GM23248 (cell line): Measurements from ENCODE around the gene SLC25A21. TPM values are rescaled to one million over a fixed set of nuclear protein-coding genes. Genes with fewer than 3 reads are reported as not detected.

ENCODE experiments used
- DNase-seq: peaks from one replicate; pipeline ENCODE4 v3.0.0-alpha.2; 2015
- H2AFZ ChIP-seq: fragments of 200-600 bp; sonication (generic); 2 replicates; pipeline ENCODE4 v1.6.1; 2016; ENCODE audit warnings: antibody characterized with exemption
- H3F3A ChIP-seq: fragments of 200-600 bp; sonication (generic); 2 replicates; pipeline ENCODE4 v1.6.1; 2016; ENCODE audit warnings: mild to moderate bottlenecking, antibody characterized with exemption, mixed run types; ENCODE audit not compliant: insufficient read depth
- H3K27ac ChIP-seq: fragments of 200-600 bp; sonication (generic); 2 replicates; pipeline ENCODE4 v1.5.1; 2016; ENCODE audit warnings: mild to moderate bottlenecking
- H3K27me3 ChIP-seq: fragments of 200-600 bp; sonication (generic); replicated peaks from 2 replicates; pipeline ENCODE4 v1.6.1; 2016; ENCODE audit warnings: mild to moderate bottlenecking; ENCODE audit not compliant: insufficient read depth
- H3K36me3 ChIP-seq: fragments of 200-600 bp; sonication (generic); 2 replicates; pipeline ENCODE4 v1.6.1; 2016; ENCODE audit warnings: low read depth, mild to moderate bottlenecking
- H3K4me1 ChIP-seq: fragments of 200-600 bp; sonication (generic); 2 replicates; pipeline ENCODE4 v1.6.1; 2016; ENCODE audit warnings: mild to moderate bottlenecking; ENCODE audit not compliant: insufficient read depth
- H3K4me2 ChIP-seq: fragments of 200-600 bp; sonication (generic); one replicate; pipeline ENCODE4 v1.6.1; 2016; ENCODE audit warnings: mild to moderate bottlenecking; ENCODE audit not compliant: unreplicated experiment
- H3K4me3 ChIP-seq: fragments of 200-600 bp; sonication (generic); 2 replicates; pipeline ENCODE4 v1.5.1; 2016; ENCODE audit warnings: mild to moderate bottlenecking
- H3K79me2 ChIP-seq: fragments of 200-600 bp; sonication (generic); 2 replicates; pipeline ENCODE4 v1.6.1; 2016; ENCODE audit warnings: mild to moderate bottlenecking; ENCODE audit not compliant: insufficient read depth
- H3K9ac ChIP-seq: fragments of 200-600 bp; sonication (generic); 2 replicates; pipeline ENCODE4 v1.6.1; 2016; ENCODE audit warnings: mild to moderate bottlenecking
- H3K9me2 ChIP-seq: fragments of 200-600 bp; sonication (generic); 2 replicates; pipeline ENCODE4 v1.6.1; 2016; ENCODE audit warnings: mixed run types, mild to moderate bottlenecking, moderate library complexity; ENCODE audit not compliant: insufficient read depth
- H3K9me3 ChIP-seq: fragments of 200-600 bp; sonication (generic); one replicate; pipeline ENCODE4 v1.6.1; 2017; ENCODE audit warnings: low read depth
- H4K20me1 ChIP-seq: fragments of 200-600 bp; sonication (generic); 2 replicates; pipeline ENCODE4 v1.6.0; 2016; ENCODE audit not compliant: insufficient read depth
- EZH2 ChIP-seq: fragments of 200-600 bp; sonication (generic); IDR thresholded peaks from 2 replicates; pipeline ENCODE4 v1.6.1; 2018; ENCODE audit warnings: antibody characterized with exemption, mild to moderate bottlenecking; ENCODE audit not compliant: insufficient read depth, poor library complexity, severe bottlenecking
- EZH2phosphoT487 ChIP-seq: fragments of 200-600 bp; sonication (generic); IDR thresholded peaks from 2 replicates; pipeline ENCODE4 v1.6.1; 2018; ENCODE audit warnings: antibody characterized with exemption, moderate library complexity, mild to moderate bottlenecking, low read depth; ENCODE audit not compliant: insufficient read depth
- WGBS, 2 experiments: methylation state at CpG; one replicate each; pipeline ENCODE4 v1.1.6; 2015 to 2017; ENCODE audit warnings: low lambda C conversion rate in 2 of 2, low coverage in 1 of 2; ENCODE audit errors: missing lambda C conversion rate in 2 of 2; 5-methylcytosine and 5-hydroxymethylcytosine counted together
- in situ Hi-C: fragments of 300-500 bp; cut with MboI; formaldehyde crosslinking; loops from 2 replicates; pipeline ENCODE4 v1.15.0; 2020
- polyA plus RNA-seq: library from polyadenylated mRNA; unstranded; fragments of >200 nt; fragmentation: Nextera tagmentation; extraction: Ambion mirVana; gene quantifications from 2 replicates; pipeline ENCODE4 v1.2.1, GENCODE V29; 2016
- total RNA-seq: library from RNA; depleted of rRNA; stranded (reverse); fragments of >200 nt; shearing (Covaris generic); gene quantifications from 2 replicates; pipeline ENCODE4 v1.2.3, GENCODE V29; 2014

SLC25A21 gene
- total and polyA plus RNA-seq, 2 experiments from 2014 or later: 0.26 TPM; not detected in 1

GRCh38 chr14:37179896-37180502, 7.6 kb upstream of the SLC25A21 start:
- H3K9ac ChIP-seq: no peak overlapping the region
- no peak overlapping the region for H2AFZ ChIP-seq
- TF ChIP-seq EZH2 (no peak), EZH2phosphoT487 (no peak)
- no peaks in the 10 kb centered on the region for H4K20me1 ChIP-seq
- no peaks in the 10 kb centered on the region for H3K9me2 ChIP-seq
- H3K36me3 ChIP-seq: no peaks in the 10 kb centered on the region
- H3K4me3 ChIP-seq: no peak overlapping the region
- H3K4me1 ChIP-seq: peaks cover 4% of the 10 kb centered on the region; the same call in 1 of the 2 replicates
- H3K79me2 ChIP-seq: no peaks in the 10 kb centered on the region
- no peak overlapping the region for H3K27ac ChIP-seq
- DNase-seq: peak; percentile 77
- H3K4me2 ChIP-seq: no peak overlapping the region
- H3K27me3 ChIP-seq: no peaks in the 10 kb centered on the region
- no peaks in the 10 kb centered on the region for H3K9me3 ChIP-seq
- in situ Hi-C loops: no loop called here
- WGBS, 2 experiments: 21 to 23% methylated on average over 4 of the region's 4 CpGs
- H3F3A ChIP-seq: no peaks in the 10 kb centered on the region; the same call in 1 of the 2 replicates

- Histone ChIP-seq H3K4me3 (peak overlapping the region; percentile 85), H3K9me3 (no peaks in the 10 kb centered on the region), H3K9me2 (no peaks in the 10 kb centered on the region), H3K36me3 (no peaks in the 10 kb centered on the region), H3F3A (no peaks in the 10 kb centered on the region), H2AFZ (peak overlapping the region; percentile 94), H3K4me2 (peak overlapping the region; percentile 98), H3K79me2 (no peaks in the 10 kb centered on the region), H3K27me3 (no peaks in the 10 kb centered on the region), H4K20me1 (no peaks in the 10 kb centered on the region), H3K27ac (no peak overlapping the region), H3K4me1 (peaks cover 8% of the 10 kb centered on the region; the same call in 1 of the 2 replicates), H3K9ac (peak overlapping the region; percentile 85)
- TF ChIP-seq EZH2phosphoT487 (no peak), EZH2 (no peak)
- 59 to 65% methylated on average over 5 of the region's 5 CpGs for WGBS, 2 experiments
- in situ Hi-C loops: no loop called here
- DNase-seq: no peak
Observed at GRCh38 chr14:37172936-37173614, 669 bp upstream of the SLC25A21 start.

GRCh38 chr14:37171678-37172023, 755 bp downstream of the SLC25A21 start:
- Histone ChIP-seq H3K36me3 (no peaks in the 10 kb centered on the region), H3K27ac (peak overlapping the region; percentile 77), H3K79me2 (no peaks in the 10 kb centered on the region), H3K9me3 (no peaks in the 10 kb centered on the region), H3K27me3 (no peaks in the 10 kb centered on the region), H3K4me1 (peaks cover 8% of the 10 kb centered on the region; the same call in 1 of the 2 replicates), H2AFZ (peak overlapping the region; percentile 94), H4K20me1 (no peaks in the 10 kb centered on the region), H3K4me2 (peak overlapping the region; percentile 98), H3K4me3 (peak overlapping the region; percentile 85), H3K9ac (peak overlapping the region; percentile 85), H3K9me2 (no peaks in the 10 kb centered on the region), H3F3A (no peaks in the 10 kb centered on the region)
- in situ Hi-C loops: no loop called here
- no peak for DNase-seq
- TF ChIP-seq EZH2phosphoT487: no peak
- TF ChIP-seq EZH2: no peak
- WGBS, 2 experiments: 2% methylated on average over 6 of the region's 6 CpGs

- in situ Hi-C loops: no loop called here
- H3K9ac ChIP-seq: no peak overlapping the region
- H3K36me3 ChIP-seq: no peaks in the 10 kb centered on the region
- no peak overlapping the region for H3K4me2 ChIP-seq
- no peaks in the 10 kb centered on the region for H3K79me2 ChIP-seq
- H2AFZ ChIP-seq: no peak overlapping the region
- H3K4me3 ChIP-seq: no peak overlapping the region
- no peaks in the 10 kb centered on the region for H3K27me3 ChIP-seq
- H3K9me3 ChIP-seq: no peaks in the 10 kb centered on the region
- no peaks in the 10 kb centered on the region for H3K9me2 ChIP-seq
- H3K27ac ChIP-seq: no peak overlapping the region
- TF ChIP-seq EZH2 (no peak), EZH2phosphoT487 (no peak)
- H3K4me1 ChIP-seq: peaks cover 8% of the 10 kb centered on the region; the same call in 1 of the 2 replicates
- 67 to 69% methylated on average over 10 of the region's 10 CpGs for WGBS, 2 experiments
- H4K20me1 ChIP-seq: no peaks in the 10 kb centered on the region
- H3F3A ChIP-seq: no peaks in the 10 kb centered on the region
- no peak for DNase-seq
Observed at GRCh38 chr14:37170993-37171392, 1.4 kb downstream of the SLC25A21 start.
